Brain pericyte (primary cell): ENCODE results near the gene SETDB1.
"Not testable (repeated sequence)": the region's sequence is repeated elsewhere in the genome, so short reads cannot be mapped to it uniquely, and the experiment has no call there.

Experiments
- DNase-seq: peaks from one replicate; pipeline ENCODE4 v3.0.0-alpha.2; 2012; ENCODE audit warnings: low read depth, low spot score

Gene SETDB1

DNA sequence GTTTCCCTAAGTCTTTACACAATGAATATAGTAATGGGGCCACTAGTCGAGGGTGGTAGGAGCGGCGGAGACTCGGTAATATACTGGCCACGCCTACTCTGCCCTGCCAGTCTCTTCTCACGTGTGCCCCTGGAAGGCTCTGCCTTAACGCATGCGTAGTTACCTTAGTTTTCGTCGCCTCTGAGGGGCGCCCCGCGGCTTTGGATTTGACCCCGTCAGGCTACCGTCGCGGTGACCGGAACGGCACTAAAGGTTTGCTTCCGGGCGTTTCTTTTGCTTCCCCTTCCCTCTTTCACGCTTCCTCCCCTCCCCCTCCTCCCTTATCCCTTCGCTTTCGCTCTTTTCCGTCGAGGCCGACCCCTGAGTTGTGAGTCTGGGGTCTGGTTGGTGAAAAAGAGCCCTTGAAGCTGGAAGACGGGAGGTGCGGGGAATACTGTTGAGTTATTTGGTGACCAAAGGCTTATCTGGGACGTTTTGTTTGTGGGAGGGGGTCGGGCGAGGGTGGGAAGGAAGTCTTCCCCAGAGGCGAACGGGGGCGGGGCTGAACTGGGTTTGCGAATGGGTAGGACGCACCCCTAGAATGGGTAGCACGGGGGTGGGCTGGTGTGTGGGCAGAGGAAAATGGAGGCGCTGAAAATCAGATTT is at the start of gene SETDB1:
SETDB1 (plus strand) TSS at position 267 of the 645 bp plus-strand sequence. CDS start 1,352 bp downstream, outside the sequence.
- peak; percentile 88 for DNase-seq

DNA sequence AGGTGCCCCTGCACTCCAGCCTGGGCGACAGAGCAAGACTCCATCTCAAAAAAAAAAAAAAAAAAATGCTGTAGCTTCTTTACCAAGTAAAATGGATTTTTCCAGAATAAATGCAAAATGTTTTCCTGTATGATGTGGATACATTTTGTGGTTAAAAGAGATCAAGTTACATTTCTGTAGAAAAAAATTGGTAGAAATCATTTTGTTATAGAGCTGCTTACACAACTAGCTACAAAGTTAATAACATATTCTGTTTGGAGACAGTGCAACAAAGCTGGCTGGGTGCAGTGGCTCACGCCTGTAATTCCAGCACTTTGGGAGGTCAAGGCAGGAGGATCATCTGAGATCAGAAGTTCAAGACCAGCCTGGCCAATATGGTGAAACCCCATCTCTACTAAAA is 47.2 kb upstream of the SETDB1 start:
- not testable (repeated sequence) for DNase-seq

DNA sequence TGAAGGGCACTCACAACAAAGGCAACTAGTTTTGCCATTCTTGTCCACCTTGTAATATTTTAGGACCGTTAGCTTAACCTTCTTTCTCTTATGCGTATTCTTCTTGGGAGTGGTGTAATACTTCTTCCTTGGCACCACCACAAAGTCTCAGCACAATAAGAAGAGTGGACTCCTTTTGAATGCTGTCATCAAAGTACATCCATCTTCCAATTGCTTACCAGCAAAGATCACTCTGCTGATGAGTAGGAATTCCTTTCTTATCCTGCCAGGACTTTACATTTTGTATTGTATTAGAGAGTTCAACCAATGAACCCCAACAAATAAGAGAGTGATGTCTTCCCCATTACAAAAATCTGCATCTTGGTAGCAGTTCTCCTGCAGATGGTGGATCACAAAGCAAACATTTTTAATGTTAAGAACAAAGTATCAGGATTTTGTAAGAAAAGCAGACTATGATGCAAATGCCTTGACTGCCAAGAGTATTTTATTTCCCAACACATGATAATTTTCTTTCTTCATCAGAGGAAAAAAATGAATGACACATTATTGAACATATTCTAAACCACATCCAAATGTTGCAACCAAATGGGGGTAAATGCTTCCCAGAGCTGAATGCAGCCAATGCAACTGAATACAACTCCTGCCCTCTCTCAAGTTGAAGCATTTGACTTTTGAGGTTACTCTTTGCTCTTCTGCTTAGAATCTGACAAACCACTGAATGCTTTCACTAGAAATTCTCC is 44.7 kb upstream of the SETDB1 start:
- peak; percentile 22 for DNase-seq

DNA sequence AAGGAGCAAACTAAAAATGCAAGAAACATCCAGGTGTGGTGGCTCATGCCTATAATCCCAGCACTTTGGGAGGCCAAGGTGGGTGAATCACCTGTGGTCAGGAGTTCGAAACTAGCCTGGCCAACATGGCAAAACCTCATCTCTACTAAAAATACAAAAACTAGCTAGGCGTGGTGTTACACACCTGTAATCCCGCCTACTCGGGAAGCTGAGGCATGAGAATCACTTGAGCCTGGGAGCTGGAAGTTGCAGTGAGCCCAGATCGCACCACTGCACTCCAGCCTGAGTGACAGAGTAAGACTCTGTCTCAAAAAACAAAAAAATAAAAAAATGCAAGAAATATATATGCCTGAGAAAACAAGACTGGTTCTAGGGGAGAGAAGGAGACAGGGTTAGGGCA is 43.0 kb upstream of the SETDB1 start:
- DNase-seq = not testable (repeated sequence)

DNA sequence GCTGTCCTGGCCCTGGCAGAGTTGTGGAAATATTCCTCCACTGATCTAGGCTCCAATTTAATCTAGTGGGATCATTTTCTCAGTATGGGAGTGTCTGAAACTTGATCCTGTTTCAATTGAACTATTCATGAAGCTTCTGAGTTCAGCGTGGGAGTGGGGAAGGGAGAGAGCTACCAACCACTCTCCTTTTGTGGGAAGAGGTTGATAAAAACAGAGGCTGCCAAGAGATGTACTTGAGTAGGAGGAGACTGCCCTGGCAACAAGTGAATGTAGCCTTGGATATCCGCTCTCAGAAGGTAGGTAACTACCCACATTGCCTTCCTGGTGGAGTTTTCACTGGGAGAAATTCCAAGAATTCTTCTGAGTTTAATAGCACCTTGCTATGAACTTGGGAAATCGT is 39.1 kb upstream of the SETDB1 start, which contains the start of gene CTXND2:
CTXND2 (plus strand) TSS at position 119 of the 400 bp plus-strand sequence. CDS start 25,179 bp downstream, outside the sequence.
- DNase-seq = no peak

DNA sequence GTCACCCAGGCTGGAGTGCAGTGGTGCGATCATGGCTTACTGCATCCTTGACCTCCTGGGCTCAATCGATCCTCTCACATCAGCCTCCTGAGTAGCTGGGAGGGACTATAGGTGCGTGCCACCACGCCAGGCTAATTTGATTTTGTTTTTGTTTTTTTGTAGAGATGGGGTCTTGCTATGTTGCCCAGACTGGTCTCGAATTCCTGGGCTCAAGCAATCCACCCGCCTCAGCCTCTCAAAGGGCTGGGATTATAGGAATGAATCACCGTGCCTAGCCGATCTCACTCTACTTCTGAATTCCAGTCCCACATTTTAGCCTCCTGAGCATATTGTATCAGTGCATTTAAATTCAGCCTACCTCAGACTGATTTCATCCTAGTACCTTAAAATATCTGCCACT is 37.4 kb upstream of the SETDB1 start:
- DNase-seq = no peak

DNA sequence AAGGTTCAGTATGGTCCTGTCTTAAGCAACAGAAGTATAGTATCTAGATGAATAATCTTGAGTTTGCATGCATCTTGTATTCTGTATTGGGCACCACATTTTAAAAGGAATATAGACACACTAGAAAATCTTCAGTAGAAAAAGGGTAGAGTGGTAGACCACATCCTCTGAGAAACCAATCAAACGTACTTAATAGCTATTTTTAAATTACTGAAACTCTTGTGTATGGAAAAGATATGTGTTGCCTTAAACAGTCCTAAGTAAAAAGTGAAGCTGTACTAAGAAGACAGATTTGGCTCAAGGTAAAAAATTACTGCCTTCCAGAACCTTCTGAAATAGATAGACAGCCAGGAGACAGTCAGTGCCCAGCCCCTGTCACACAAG is 36.1 kb upstream of the SETDB1 start:
- no peak for DNase-seq

DNA sequence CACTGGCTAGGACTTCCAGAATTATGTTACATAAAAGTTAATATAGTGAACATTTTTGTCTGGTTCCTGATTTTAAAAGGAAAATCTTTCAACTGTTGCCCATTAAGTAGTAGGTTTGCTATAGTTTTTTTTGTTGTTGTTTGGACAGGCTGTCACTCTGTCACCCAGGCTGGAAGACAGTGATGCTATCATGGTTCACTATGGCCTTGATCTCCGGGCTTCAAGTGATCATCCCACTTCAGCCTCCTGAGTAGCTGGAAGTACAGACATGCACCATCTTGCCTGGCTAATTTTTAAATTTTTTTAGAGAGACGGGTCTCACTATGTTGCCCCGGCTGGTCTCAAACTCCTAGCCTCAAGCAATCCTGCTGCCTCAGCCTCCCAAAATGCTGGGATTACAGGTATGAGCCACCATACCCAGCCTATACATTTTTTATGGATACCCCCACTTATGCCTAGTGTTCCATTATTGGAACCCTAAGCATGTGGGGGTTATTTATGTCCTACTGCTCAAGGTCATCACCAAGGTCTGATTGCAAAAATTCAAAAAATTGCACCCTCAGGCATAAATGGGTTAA is 32.7 kb upstream of the SETDB1 start:
- DNase-seq = no peak

DNA sequence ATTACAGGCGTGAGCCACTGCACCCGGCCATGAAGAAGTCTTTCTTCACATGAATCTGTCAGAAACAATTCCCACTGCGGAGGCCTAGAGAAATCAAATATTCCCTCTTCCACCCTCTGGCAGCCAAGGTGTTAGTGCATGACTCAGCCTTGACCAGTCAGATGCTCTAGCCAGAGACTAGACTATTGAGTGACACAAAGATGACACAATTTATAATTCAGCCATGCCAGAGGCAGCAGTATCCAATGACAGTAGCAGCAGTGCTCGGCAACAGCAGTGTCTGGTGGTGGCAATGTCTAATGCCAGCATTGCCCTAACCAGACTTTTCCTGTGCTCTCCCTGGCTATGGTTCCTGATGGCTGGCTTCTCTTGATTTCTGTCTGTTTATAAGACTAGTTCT is 30.5 kb upstream of the SETDB1 start:
- no peak for DNase-seq

DNA sequence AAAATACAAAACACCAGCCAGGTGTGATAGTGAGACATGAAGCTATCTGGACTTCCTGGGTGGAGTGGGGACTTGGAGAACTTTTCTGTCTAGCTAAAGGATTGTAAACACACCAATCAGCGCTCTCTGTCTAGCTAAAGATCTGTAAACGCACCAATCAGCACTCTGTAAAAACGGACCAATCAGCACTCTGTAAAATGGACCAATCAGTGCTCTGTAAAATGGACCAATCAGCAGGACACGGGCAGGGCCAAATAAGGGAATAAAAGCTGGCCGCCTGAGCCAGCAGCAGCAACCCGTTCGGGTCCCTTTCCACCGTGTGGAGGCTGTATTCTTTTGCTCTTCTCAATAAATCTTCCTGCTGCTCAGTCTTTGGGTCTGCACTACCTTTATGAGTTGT is 26.4 kb upstream of the SETDB1 start:
- DNase-seq = not testable (repeated sequence)

DNA sequence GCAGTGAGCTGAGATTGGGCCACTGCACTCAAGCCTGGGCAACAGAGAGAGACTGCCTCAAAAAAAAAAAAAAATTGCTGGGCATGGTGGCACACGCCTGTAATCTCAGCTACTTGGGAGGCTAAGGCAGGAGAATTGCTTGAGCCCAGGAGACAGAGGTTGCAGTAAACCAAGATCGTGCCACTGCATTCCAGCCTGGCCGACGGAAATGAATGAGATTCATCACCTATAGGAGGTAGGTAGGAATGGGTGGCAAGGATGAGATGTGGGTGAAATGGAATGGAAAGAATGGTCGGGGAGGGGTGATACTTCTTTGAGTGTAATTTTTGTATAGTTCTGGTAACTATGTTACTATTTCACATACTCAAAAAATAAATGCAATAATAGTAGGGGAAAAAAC is 23.8 kb upstream of the SETDB1 start:
- no peak for DNase-seq

DNA sequence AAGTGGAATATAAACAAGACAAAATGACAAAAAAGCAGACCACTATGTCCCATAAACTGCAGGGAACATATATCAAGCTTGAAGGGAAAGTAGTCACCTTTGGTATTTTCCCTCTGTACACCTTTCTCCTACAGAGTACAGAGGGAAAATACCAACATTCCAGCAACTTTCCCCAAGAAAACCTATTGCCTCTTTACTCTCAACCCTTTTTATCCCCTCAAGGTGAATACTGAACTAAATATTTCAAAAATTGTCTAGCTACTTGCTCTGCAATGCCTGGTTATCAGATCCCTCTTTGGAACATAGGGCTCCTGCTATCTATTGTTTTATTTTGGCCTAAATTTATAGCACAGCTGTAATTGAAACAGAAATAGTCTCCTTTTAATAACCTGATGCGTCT is 23.4 kb upstream of the SETDB1 start:
- DNase-seq = no peak

DNA sequence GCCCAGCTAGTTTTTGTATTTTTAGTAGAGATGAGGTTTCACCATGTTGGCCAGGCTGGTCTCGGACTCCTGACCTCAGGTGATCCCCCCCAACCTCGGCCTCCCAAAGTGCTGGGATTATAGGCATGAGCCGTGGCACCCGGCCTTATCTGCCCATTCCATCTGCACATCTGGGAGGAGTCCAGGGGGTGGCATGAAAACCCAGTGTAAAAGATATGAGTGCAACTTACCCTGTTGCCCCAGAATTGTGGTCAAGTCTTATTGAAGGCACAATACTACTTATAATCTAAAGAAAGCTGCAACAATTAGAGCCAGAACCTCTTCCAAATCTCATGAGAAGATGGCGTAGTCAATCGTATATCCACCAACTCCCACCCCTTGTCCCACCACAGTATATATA is 20.9 kb upstream of the SETDB1 start:
- no peak for DNase-seq

DNA sequence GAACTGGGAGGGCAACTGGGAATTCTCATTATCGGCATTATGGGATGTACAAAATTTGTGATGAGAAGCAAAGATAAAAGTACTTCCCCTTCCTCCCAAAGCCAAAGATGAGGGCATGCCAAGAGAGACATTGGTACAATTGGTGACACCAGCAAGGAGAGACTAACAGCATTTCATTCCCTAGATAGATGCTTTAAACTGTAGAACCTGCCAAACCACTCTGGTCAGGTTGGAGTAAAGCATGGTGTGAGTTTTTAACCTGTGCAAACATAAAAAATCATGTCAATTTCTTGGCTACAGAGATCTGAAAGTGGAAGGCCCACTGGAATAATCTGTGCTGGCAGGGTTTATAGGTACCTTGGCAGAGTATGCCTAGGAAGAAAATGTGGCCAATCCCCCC is 19.8 kb upstream of the SETDB1 start:
- DNase-seq = no peak

DNA sequence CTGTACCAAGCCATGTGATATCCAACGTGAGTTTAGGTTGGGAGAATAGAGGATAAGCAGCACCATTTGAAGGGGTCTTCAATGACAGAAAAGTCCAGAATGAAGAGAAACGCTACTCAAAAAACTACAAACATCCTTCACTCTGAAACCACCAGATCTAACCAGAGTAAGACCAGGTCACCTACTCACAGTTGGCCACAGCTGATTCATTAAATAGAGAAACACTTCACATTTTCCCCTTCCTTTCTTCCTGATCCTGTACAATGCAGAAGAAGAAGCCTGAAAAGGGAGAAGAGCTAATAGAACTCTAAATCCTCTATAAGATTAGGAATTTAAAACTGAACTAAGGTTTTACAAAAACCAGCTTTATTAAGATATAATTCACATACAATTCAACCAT is 19.4 kb upstream of the SETDB1 start:
- no peak for DNase-seq

DNA sequence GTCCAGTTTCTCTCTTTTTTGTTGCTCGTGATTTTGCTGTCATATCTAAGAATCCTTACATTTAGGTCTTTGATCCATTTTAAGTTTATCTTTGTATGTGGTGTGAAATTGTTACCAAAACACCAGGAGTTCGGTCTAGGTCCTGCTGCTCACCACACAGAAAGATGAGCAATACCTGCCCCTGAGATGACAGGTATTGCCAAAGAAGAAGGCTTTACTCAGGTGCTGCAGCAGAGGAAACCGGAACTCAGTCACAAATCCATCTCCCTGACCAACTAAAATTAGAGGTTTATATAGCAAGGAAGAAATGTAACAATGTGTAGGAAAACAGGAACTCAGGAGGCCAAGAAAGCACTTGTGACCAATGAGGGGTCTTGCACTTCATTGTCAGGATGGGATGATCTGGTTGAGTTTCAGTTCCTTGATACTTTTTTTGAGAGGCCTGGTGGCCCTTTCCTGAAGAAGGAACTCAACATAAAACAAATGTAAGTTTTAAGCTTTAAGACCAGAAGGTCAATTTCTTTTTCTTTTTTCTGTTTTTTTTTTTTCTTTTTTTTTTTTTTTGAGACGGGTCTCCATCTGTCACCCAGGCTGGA is 16.5 kb upstream of the SETDB1 start:
- DNase-seq = no peak

DNA sequence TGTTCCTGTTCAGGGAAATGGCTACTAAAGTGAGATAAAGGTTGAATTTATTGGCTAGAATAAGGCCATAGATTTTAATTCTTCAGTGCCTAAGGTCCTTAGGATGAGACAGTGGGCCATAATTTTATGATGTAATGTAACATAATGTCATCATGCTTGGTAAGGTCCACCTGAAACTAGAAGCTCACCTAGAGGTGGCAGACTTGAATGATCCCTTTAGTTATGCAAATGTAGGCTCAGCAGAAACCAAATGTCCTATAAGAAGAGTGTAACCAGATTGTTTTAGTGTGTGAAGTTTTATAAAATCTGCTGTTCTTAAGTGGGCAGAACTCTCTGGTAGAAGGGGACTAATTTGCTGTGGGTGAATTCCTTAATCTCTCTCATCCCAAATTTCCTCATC is 13.5 kb upstream of the SETDB1 start:
- no peak for DNase-seq

DNA sequence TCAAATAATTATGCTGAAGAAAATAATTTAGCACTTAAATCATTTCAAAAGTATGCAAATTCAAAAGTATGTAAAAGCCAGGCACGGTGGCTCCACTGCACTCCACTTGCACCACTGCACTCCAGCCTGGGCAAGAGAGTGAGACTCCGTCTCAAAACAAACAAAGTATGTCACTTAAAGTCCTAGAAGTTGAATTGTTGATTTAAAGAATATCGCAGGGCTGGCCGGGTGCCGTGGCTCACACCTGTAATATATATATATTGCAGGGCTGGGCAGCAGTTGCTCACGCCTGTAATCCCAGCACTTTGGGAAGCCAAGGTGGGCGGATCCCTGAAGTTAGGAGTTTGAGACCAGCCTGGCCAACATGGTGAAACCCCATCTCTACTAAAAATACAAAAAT is 8.8 kb upstream of the SETDB1 start:
- DNase-seq = no peak

DNA sequence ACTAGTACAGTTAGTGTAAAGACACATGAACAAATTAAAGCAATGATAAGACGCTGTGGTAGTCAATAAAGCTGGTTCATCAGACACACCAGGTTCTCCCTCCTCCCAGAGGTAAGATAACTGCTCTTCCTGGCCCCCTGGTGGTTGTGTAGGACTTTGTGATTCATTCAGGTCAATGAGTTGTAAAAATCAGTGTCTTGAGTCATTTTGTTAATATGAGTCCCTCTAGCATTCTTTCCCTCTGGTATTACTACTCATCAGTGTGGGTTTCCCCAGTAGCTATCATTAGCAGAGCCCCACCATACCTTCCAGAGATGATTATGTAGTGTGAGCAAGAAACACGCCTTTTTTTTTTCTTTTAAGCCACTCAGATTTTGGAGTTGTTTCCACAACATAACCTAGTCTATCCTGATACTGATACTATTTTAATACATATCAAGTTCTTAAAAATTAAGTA is 3.6 kb upstream of the SETDB1 start:
- DNase-seq = peak; percentile 5

DNA sequence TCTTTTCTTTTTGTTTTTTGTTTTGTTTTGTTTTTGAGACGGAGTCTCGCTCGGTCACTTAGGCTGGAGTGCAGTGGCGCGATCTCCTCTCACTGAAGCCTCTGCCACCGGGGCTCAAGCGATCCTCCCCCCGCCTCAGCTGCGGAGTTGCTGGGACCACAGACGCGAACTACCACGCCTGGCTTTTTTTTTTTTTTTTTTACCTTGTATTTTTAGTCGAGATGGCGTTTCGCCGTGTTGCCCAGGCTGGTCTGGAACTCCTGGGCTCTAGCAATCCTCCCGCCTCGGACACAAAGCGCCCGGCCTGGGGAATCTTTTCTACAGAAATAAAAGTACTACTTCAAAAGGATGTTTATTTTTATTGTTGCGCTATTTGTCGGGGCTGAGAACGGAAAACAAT is 1.1 kb upstream of the SETDB1 start:
- no peak for DNase-seq

DNA sequence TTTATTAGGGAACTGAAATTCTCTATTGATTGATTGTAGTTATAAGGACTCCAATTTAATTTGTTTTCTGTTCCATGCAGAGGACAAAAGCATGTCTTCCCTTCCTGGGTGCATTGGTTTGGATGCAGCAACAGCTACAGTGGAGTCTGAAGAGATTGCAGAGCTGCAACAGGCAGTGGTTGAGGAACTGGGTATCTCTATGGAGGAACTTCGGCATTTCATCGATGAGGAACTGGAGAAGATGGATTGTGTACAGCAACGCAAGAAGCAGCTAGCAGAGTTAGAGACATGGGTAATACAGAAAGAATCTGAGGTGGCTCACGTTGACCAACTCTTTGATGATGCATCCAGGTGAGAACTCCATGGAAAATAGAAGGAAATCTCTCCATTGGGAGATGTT is 1.5 kb downstream of the SETDB1 start:
- no peak for DNase-seq

DNA sequence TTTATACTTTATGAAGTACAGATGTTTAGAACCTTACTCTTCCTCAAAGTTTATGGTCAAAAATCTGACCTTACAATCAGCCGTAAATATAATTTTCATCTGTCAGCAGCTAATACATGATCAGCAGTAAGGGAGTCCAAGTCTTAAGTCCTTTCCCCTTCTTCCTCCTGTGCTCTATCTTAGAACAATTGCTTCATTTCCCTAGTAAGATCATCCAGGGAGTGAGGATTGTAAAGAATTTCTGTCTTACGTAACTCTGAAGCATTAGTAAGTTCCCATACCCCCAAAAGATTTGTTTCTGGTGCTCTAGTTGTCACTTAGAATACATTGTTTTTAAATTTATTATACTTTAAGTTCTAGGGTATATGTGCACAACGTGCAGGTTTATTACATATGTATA is 2.1 kb downstream of the SETDB1 start:
- DNase-seq = no peak
